Measurements from ENCODE around the gene NDUFS6.

The NDUFS6 gene

GRCh38 chr5:1820381-1820780, 19.2 kb downstream of the NDUFS6 start:
- DNase-seq (ENCODE audit: low read depth, low spot score) = no peak
- ChIA-PET CTCF (interaction anchor here (1.1 kb wide), 1 partner anchor 56 kb away, joined by 3 read pairs; no protein-coding TSS in a partner anchor), POLR2A (no interaction called here)
- no peak overlapping the region for H3K4me3 ChIP-seq (ENCODE audit: low read depth, low read length)
- TF ChIP-seq CTCF (IDR thresholded peaks at IDR 0.05; ENCODE audit: insufficient read depth, low read length, missing control alignments) = no peak

GRCh38 chr5:1820926-1821325, 19.7 kb downstream of the NDUFS6 start:
- no peak overlapping the region for H3K4me3 ChIP-seq (ENCODE audit: low read depth, low read length)
- ChIA-PET CTCF (interaction anchor here (1.1 kb wide), 1 partner anchor 57 kb away, joined by 3 read pairs; no protein-coding TSS in a partner anchor), POLR2A (no interaction called here)
- no peak for TF ChIP-seq CTCF (IDR thresholded peaks at IDR 0.05; ENCODE audit: insufficient read depth, low read length, missing control alignments)
- DNase-seq (ENCODE audit: low read depth, low spot score) = no peak

- TF ChIP-seq CTCF (IDR thresholded peaks at IDR 0.05; ENCODE audit: insufficient read depth, low read length, missing control alignments) = no peak
- POLR2A ChIA-PET = no interaction called here
Measured at GRCh38 chr5:1821862-1822261, 20.7 kb downstream of the NDUFS6 start.

GRCh38 chr5:1823381-1824034, 22.3 kb downstream of the NDUFS6 start:
- TF ChIP-seq CTCF (IDR thresholded peaks at IDR 0.05; ENCODE audit: insufficient read depth, low read length, missing control alignments) = no peak
- ChIA-PET POLR2A (no interaction called here), CTCF (no interaction called here)
- DNase-seq (ENCODE audit: low read depth, low spot score) = no peak
- H3K4me3 ChIP-seq (ENCODE audit: low read depth, low read length) = no peak overlapping the region

More at GRCh38 chr5:1821862-1822261, 20.7 kb downstream of the NDUFS6 start:
- CTCF ChIA-PET = no interaction called here
- H3K4me3 ChIP-seq (ENCODE audit: low read depth, low read length) = no peak overlapping the region
- DNase-seq (ENCODE audit: low read depth, low spot score) = no peak

- no peak for DNase-seq (ENCODE audit: low read depth, low spot score)
- ChIA-PET CTCF (no interaction called here), POLR2A (no interaction called here)
- no peak for TF ChIP-seq CTCF (IDR thresholded peaks at IDR 0.05; ENCODE audit: insufficient read depth, low read length, missing control alignments)
- no peak overlapping the region for H3K4me3 ChIP-seq (ENCODE audit: low read depth, low read length)
Measured at GRCh38 chr5:1824109-1824821, 23.1 kb downstream of the NDUFS6 start.

- no peak for DNase-seq (ENCODE audit: low read depth, low spot score)
- ChIA-PET CTCF (no interaction called here), POLR2A (no interaction called here)
- H3K4me3 ChIP-seq (ENCODE audit: low read depth, low read length) = no peak overlapping the region
- no peak for TF ChIP-seq CTCF (IDR thresholded peaks at IDR 0.05; ENCODE audit: insufficient read depth, low read length, missing control alignments)
Measured at GRCh38 chr5:1824903-1825841, 24.0 kb downstream of the NDUFS6 start.
